KG1 (cell line): ENCODE results near the gene MMP21.

Experiments used
- DNase-seq: peaks from one replicate; lab custom pipeline; 2025; lab: John Stamatoyannopoulos, UW

Gene MMP21

GRCh38 chr10:125775491-125776106 lies at the start of gene MMP21:
MMP21 (minus strand) TSS chr10:125775821; CDS start chr10:125775821, 0 bp downstream.
- no peak for DNase-seq

- DNase-seq = no peak
Observed at GRCh38 chr10:125824736-125825135, 49.1 kb upstream of the MMP21 start.

GRCh38 chr10:125823663-125824251 lies 48.1 kb upstream of the MMP21 start:
- DNase-seq = no peak

- peak; percentile 97 for DNase-seq
Observed at GRCh38 chr10:125822878-125823662, 47.4 kb upstream of the MMP21 start, which contains the start of the genes BCCIP and UROS. BCCIP (plus strand) TSS chr10:125823546; CDS start chr10:125823558, 12 bp downstream. UROS (minus strand) TSS chr10:125823258; CDS start chr10:125816499, 6,759 bp downstream.

GRCh38 chr10:125820701-125821100 lies 45.1 kb upstream of the MMP21 start:
- DNase-seq = no peak

- no peak for DNase-seq
Observed at GRCh38 chr10:125817337-125817946, 41.8 kb upstream of the MMP21 start.

- no peak for DNase-seq
Observed at GRCh38 chr10:125816548-125816947, 40.9 kb upstream of the MMP21 start.

- no peak for DNase-seq
Observed at GRCh38 chr10:125815764-125816163, 40.1 kb upstream of the MMP21 start.

- DNase-seq = no peak
Observed at GRCh38 chr10:125812128-125812750, 36.6 kb upstream of the MMP21 start.

- DNase-seq = no peak
Observed at GRCh38 chr10:125811251-125811650, 35.6 kb upstream of the MMP21 start.

GRCh38 chr10:125808047-125808446 lies 32.4 kb upstream of the MMP21 start:
- DNase-seq = no peak

GRCh38 chr10:125802739-125803138 lies 27.1 kb upstream of the MMP21 start:
- DNase-seq = no peak

GRCh38 chr10:125802131-125802530 lies 26.5 kb upstream of the MMP21 start:
- DNase-seq = no peak

- DNase-seq = no peak
Observed at GRCh38 chr10:125801574-125801973, 26.0 kb upstream of the MMP21 start.

- DNase-seq = no peak
Observed at GRCh38 chr10:125799451-125800182, 24.0 kb upstream of the MMP21 start.

GRCh38 chr10:125797994-125798662 lies 22.5 kb upstream of the MMP21 start:
- DNase-seq = no peak

- no peak for DNase-seq
Observed at GRCh38 chr10:125797424-125797823, 21.8 kb upstream of the MMP21 start.

- no peak for DNase-seq
Observed at GRCh38 chr10:125795637-125796190, 20.1 kb upstream of the MMP21 start.

GRCh38 chr10:125795128-125795527 lies 19.5 kb upstream of the MMP21 start:
- no peak for DNase-seq
